Measurements from ENCODE around the gene TM9SF1. TPM values are rescaled to one million over a fixed set of nuclear protein-coding genes. Genes with fewer than 3 reads are reported as not detected.

Gene TM9SF1
- total and polyA plus RNA-seq, 9 of the 15 experiments (the other 6 are each of a cell fraction or from before 2014, with no cell fraction given): 5.3 to 20.3 (median 11.8) TPM

GRCh38 chr14:24197056-24197450 is 1.8 kb upstream of the TM9SF1 start:
- H3K9me3 ChIP-seq (replicated peaks; ENCODE audit: control insufficient read depth, insufficient read depth, low read depth, low read length): 0 out of 2 replicates have a peak, but pooled peaks cover 2% of the 10 kb centered on the region
- H3K9ac ChIP-seq (ENCODE audit: insufficient read depth in 1 of 2, low read depth in 2 of 2, low read length in 2 of 2): peak overlapping the region; percentile 87 to 96; a peak in 2 of 4 replicates
- BruUV-seq (replicated peaks): no TSS peak
- FAIRE-seq: no peak
- peak in 2 of 4 experiments; percentile 29 to 50 for DNase-seq (ENCODE audit: extremely low read depth in 1 of 4, low spot score in 3 of 4)
- ChIA-PET POLR2A (interaction anchor here (2.7 to 3.2 kb wide), 2 partner anchors 12 to 17 kb away, joined by 19 to 21 read pairs; partner anchors contain the start of genes CHMP4A and MDP1), CTCF (ENCODE audit: low intra/inter-chr PET ratio) (no interaction called here)
- TF ChIP-seq CBFA2T3 (IDR thresholded peaks at IDR 0.05) (peak; percentile 49), CBX1 (IDR thresholded peaks at IDR 0.05; ENCODE audit: low read depth) (no peak), TCF3 (CRISPR knock-in tag; IDR thresholded peaks at IDR 0.05) (0 out of 2 replicates have a peak, but pooled peaks have one; percentile 19)
- no peaks in the 10 kb centered on the region for H3K27me3 ChIP-seq (ENCODE audit: control insufficient read depth in 2 of 2, insufficient read depth in 2 of 2, low read length in 2 of 2)
- WGBS (ENCODE audit: insufficient coverage, low coverage, missing lambda C conversion rate): 0% methylated on average over 1 of the region's 2 CpGs
- in situ Hi-C loops (cut with MboI) (no loop called here), intact Hi-C loops (cut with micrococcal nuclease) (no loop called here)
- H3K79me2 ChIP-seq (ENCODE audit: control insufficient read depth, insufficient read depth, low read length): peaks cover 50% of the 10 kb centered on the region
- peak overlapping the region; percentile 86 for H3K4me2 ChIP-seq (ENCODE audit: insufficient read depth, low read length)
- no peaks in the 10 kb centered on the region for H4K20me1 ChIP-seq (replicated peaks; ENCODE audit: control insufficient read depth, insufficient read depth, low read length)
- H2AFZ ChIP-seq (ENCODE audit: low read depth, low read length): no peak overlapping the region
- peaks cover 24% of the 10 kb centered on the region; the same call in 2 of the 3 replicates for H3K36me3 ChIP-seq (ENCODE audit: control insufficient read depth, insufficient read depth, low read length)
- H3K9me1 ChIP-seq (ENCODE audit: control insufficient read depth, insufficient read depth, low read length): no peaks in the 10 kb centered on the region
- ATAC-seq: 0 out of 3 replicates have a peak, but pooled peaks have one; percentile 2
- H3K27ac ChIP-seq (ENCODE audit: extremely low read depth, low read depth, low read length): peak overlapping the region; percentile 25; the same call in 2 of the 3 replicates
- peaks cover 6 to 13% of the 10 kb centered on the region in 2 experiments; a peak in 3 of 5 replicates for H3K4me1 ChIP-seq (replicated peaks in 1 of 2; ENCODE audit: control insufficient read depth in 2 of 2, insufficient read depth in 2 of 2, low read length in 2 of 2)
- peak overlapping the region; percentile 67 for H3K4me3 ChIP-seq
